ENCODE results near the gene RAD9A. TPM values are rescaled to one million over a fixed set of nuclear protein-coding genes. Genes with fewer than 3 reads are reported as not detected.

RAD9A gene
- total RNA-seq, 1 donor from 2014 or later: 5.7 TPM

GRCh38 chr11:67429722-67430121 is 37.9 kb downstream of the RAD9A start:
- intact Hi-C loops (cut with DNase I): no loop called here
- DNase-seq: no peak
- no peak for ATAC-seq (ENCODE audit: poor library complexity)

GRCh38 chr11:67431346-67432249 is 39.8 kb downstream of the RAD9A start:
- DNase-seq (no peak), ATAC-seq (ENCODE audit: poor library complexity) (no peak)
- intact Hi-C loops (cut with DNase I): no loop called here

GRCh38 chr11:67432655-67433349 is 41.0 kb downstream of the RAD9A start:
- intact Hi-C loops (cut with DNase I): no loop called here
- ATAC-seq (ENCODE audit: poor library complexity) (no peak), DNase-seq (no peak)

- intact Hi-C loops (cut with DNase I): no loop called here
- ATAC-seq (ENCODE audit: poor library complexity) (no peak), DNase-seq (no peak)
Measured at GRCh38 chr11:67433536-67434394, 42.0 kb downstream of the RAD9A start.

GRCh38 chr11:67434395-67434881 is 42.7 kb downstream of the RAD9A start:
- intact Hi-C loops (cut with DNase I): no loop called here
- no peak for DNase-seq
- no peak for ATAC-seq (ENCODE audit: poor library complexity)

- intact Hi-C loops (cut with DNase I): no loop called here
- DNase-seq: no peak
- ATAC-seq (ENCODE audit: poor library complexity): no peak
Measured at GRCh38 chr11:67435031-67435726, 43.4 kb downstream of the RAD9A start.

GRCh38 chr11:67435727-67436458 is 44.1 kb downstream of the RAD9A start:
- intact Hi-C loops (cut with DNase I): no loop called here
- ATAC-seq (ENCODE audit: poor library complexity) (no peak), DNase-seq (no peak)

GRCh38 chr11:67436459-67437081 is 44.8 kb downstream of the RAD9A start:
- DNase-seq (no peak), ATAC-seq (ENCODE audit: poor library complexity) (no peak)
- intact Hi-C loops (cut with DNase I): no loop called here

- intact Hi-C loops (cut with DNase I): no loop called here
- no peak for DNase-seq
- no peak for ATAC-seq (ENCODE audit: poor library complexity)
Measured at GRCh38 chr11:67437082-67437808, 45.5 kb downstream of the RAD9A start, which contains the start of gene PTPRCAP. PTPRCAP (minus strand) TSS chr11:67437682; CDS start chr11:67437619, 63 bp downstream.

GRCh38 chr11:67437809-67438157 is 46.0 kb downstream of the RAD9A start:
- ATAC-seq (ENCODE audit: poor library complexity) (no peak), DNase-seq (no peak)
- intact Hi-C loops (cut with DNase I): no loop called here

- no peak for ATAC-seq (ENCODE audit: poor library complexity)
- no peak for DNase-seq
- intact Hi-C loops (cut with DNase I): no loop called here
Measured at GRCh38 chr11:67438158-67438902, 46.5 kb downstream of the RAD9A start.

GRCh38 chr11:67439321-67440228 is 47.8 kb downstream of the RAD9A start:
- intact Hi-C loops (cut with DNase I): no loop called here
- ATAC-seq (ENCODE audit: poor library complexity) (no peak), DNase-seq (no peak)

- ATAC-seq (ENCODE audit: poor library complexity): no peak
- intact Hi-C loops (cut with DNase I): no loop called here
- DNase-seq: no peak
Measured at GRCh38 chr11:67440229-67441097, 48.7 kb downstream of the RAD9A start.

GRCh38 chr11:67441098-67441563 is 49.3 kb downstream of the RAD9A start:
- intact Hi-C loops (cut with DNase I): no loop called here
- DNase-seq (no peak), ATAC-seq (ENCODE audit: poor library complexity) (no peak)
